ENCODE data around the gene ROR1. TPM values are rescaled to one million over a fixed set of nuclear protein-coding genes. Genes with fewer than 3 reads are reported as not detected.

The ROR1 gene
- total RNA-seq, 1 donor from 2014 or later: 2.0 TPM

GRCh38 chr1:63921802-63922201, 148.0 kb downstream of the ROR1 start:
- DNase-seq (ENCODE audit: low spot score in 2 of 2): no peak
- FAIRE-seq: no peak

GRCh38 chr1:63922848-63923247, 149.0 kb downstream of the ROR1 start:
- DNase-seq (ENCODE audit: low spot score in 2 of 2) (no peak), FAIRE-seq (no peak)

GRCh38 chr1:63923302-63923701, 149.5 kb downstream of the ROR1 start:
- DNase-seq (ENCODE audit: low spot score in 2 of 2) (no peak), FAIRE-seq (no peak)

GRCh38 chr1:63924600-63924999, 150.8 kb downstream of the ROR1 start:
- FAIRE-seq: no peak
- no peak for DNase-seq (ENCODE audit: low spot score in 2 of 2)

GRCh38 chr1:63928186-63929105, 154.6 kb downstream of the ROR1 start:
- FAIRE-seq (no peak), DNase-seq (ENCODE audit: low spot score in 2 of 2) (no peak)

- DNase-seq (ENCODE audit: low spot score in 2 of 2): no peak
Measured at GRCh38 chr1:63929106-63929478, 155.3 kb downstream of the ROR1 start.

GRCh38 chr1:63931468-63931867, 157.7 kb downstream of the ROR1 start:
- no peak for DNase-seq (ENCODE audit: low spot score in 2 of 2)
- no peak for FAIRE-seq

More at GRCh38 chr1:63929106-63929478, 155.3 kb downstream of the ROR1 start:
- FAIRE-seq: no peak

- DNase-seq (ENCODE audit: low spot score in 2 of 2) (no peak), FAIRE-seq (no peak)
Measured at GRCh38 chr1:63934697-63935096, 160.9 kb downstream of the ROR1 start.

- FAIRE-seq: no peak
Measured at GRCh38 chr1:63935143-63935542, 161.3 kb downstream of the ROR1 start.

GRCh38 chr1:63935553-63935952, 161.7 kb downstream of the ROR1 start:
- FAIRE-seq: no peak
- no peak for DNase-seq (ENCODE audit: low spot score in 2 of 2)

More at GRCh38 chr1:63935143-63935542, 161.3 kb downstream of the ROR1 start:
- no peak for DNase-seq (ENCODE audit: low spot score in 2 of 2)

- FAIRE-seq (no peak), DNase-seq (ENCODE audit: low spot score in 2 of 2) (no peak)
Measured at GRCh38 chr1:63936276-63936675, 162.5 kb downstream of the ROR1 start.

GRCh38 chr1:63936801-63937200, 163.0 kb downstream of the ROR1 start:
- FAIRE-seq: no peak

GRCh38 chr1:63937461-63938022, 163.7 kb downstream of the ROR1 start:
- FAIRE-seq (no peak), DNase-seq (ENCODE audit: low spot score in 2 of 2) (no peak)

More at GRCh38 chr1:63936801-63937200, 163.0 kb downstream of the ROR1 start:
- DNase-seq (ENCODE audit: low spot score in 2 of 2): no peak

- DNase-seq (ENCODE audit: low spot score in 2 of 2) (no peak), FAIRE-seq (no peak)
Measured at GRCh38 chr1:63940440-63940839, 166.6 kb downstream of the ROR1 start.

GRCh38 chr1:63943393-63943792, 169.6 kb downstream of the ROR1 start:
- FAIRE-seq (no peak), DNase-seq (ENCODE audit: low spot score in 2 of 2) (no peak)

- DNase-seq (ENCODE audit: low spot score in 2 of 2) (no peak), FAIRE-seq (no peak)
Measured at GRCh38 chr1:63945943-63946342, 172.1 kb downstream of the ROR1 start.

GRCh38 chr1:63946866-63947491, 173.2 kb downstream of the ROR1 start:
- no peak for FAIRE-seq
- no peak for DNase-seq (ENCODE audit: low spot score in 2 of 2)

- DNase-seq (ENCODE audit: low spot score in 2 of 2) (no peak), FAIRE-seq (no peak)
Measured at GRCh38 chr1:63947904-63948303, 174.1 kb downstream of the ROR1 start.

GRCh38 chr1:63950023-63950422, 176.2 kb downstream of the ROR1 start:
- FAIRE-seq: no peak

GRCh38 chr1:63951059-63951946, 177.5 kb downstream of the ROR1 start:
- no peak for FAIRE-seq
- DNase-seq (ENCODE audit: low spot score in 2 of 2): no peak

More at GRCh38 chr1:63950023-63950422, 176.2 kb downstream of the ROR1 start:
- DNase-seq (ENCODE audit: low spot score in 2 of 2): no peak
